Measurements from ENCODE around the gene SH3D21. TPM values are rescaled to one million over a fixed set of nuclear protein-coding genes. Genes with fewer than 3 reads are reported as not detected.

Gene SH3D21
- total and polyA plus RNA-seq, 2 of the 8 experiments (the other 6 are each of a cell fraction or from before 2014, with no cell fraction given) = 3.4 to 8.6 TPM

- no peak overlapping the region for H2AK5ac ChIP-seq (ENCODE audit: low read depth, low read length)
- POLR2A ChIA-PET (ENCODE audit: partially characterized antibody) = interaction anchor here (0.8 to 4.3 kb wide), 3 partner anchors 12 to 16 kb away, joined by 3 to 23 read pairs (median 19); partner anchors contain the start of gene EVA1B
- no peak overlapping the region for H4K8ac ChIP-seq (ENCODE audit: extremely low read depth, insufficient read depth, low read length)
- no peak overlapping the region; the same call in 1 of the 2 replicates for H2BK12ac ChIP-seq (ENCODE audit: low read depth, low read length)
- H3K27me3 ChIP-seq (replicated peaks in 1 of 4; ENCODE audit: control insufficient read depth in 3 of 4, extremely low read depth in 1 of 4, insufficient read depth in 3 of 4, low read length in 3 of 4) = no peaks in the 10 kb centered on the region; a peak in 3 of 7 replicates
- H3K56ac ChIP-seq (replicated peaks; ENCODE audit: insufficient read length, low read depth, low read length) = no peak overlapping the region
- no peak overlapping the region; the same call in 1 of the 2 replicates for H2BK5ac ChIP-seq (ENCODE audit: low read depth, low read length)
- H3K18ac ChIP-seq (ENCODE audit: extremely low read depth, low read length) = no peak overlapping the region
- no peaks in the 10 kb centered on the region; a peak in 1 of 7 replicates for H3K4me1 ChIP-seq (replicated peaks in 1 of 4; ENCODE audit: control insufficient read depth in 3 of 4, insufficient read depth in 4 of 4, low read length in 3 of 4)
- H2AFZ ChIP-seq (ENCODE audit: low read length) = no peak overlapping the region
- no peaks in the 10 kb centered on the region for H3K79me1 ChIP-seq (ENCODE audit: low read depth, low read length)
- H2BK20ac ChIP-seq (ENCODE audit: low read length) = no peak overlapping the region
- no peak overlapping the region for H2BK15ac ChIP-seq (ENCODE audit: low read length)
- peaks cover 0 to 3% (median 1%) of the 10 kb centered on the region in 4 experiments; a peak in 2 of 8 replicates for H3K36me3 ChIP-seq (ENCODE audit: control insufficient read depth in 2 of 4, insufficient read depth in 4 of 4, low read length in 3 of 4)
- no peak overlapping the region for H4K91ac ChIP-seq (replicated peaks; ENCODE audit: insufficient read length, low read length)
- CTCF ChIA-PET (ENCODE audit: partially characterized antibody) = interaction anchor here (10.0 kb wide), 1 partner anchor 17 kb away, joined by 150 read pairs; no protein-coding TSS in a partner anchor
- FAIRE-seq (no peak), DNase-seq (ENCODE audit: low read depth in 1 of 2, low spot score in 2 of 2) (no peak)
- no peak overlapping the region for H3K14ac ChIP-seq (ENCODE audit: insufficient read length)
- no peak overlapping the region for H3K4ac ChIP-seq (replicated peaks; ENCODE audit: insufficient read length, low read depth, low read length)
- H4K5ac ChIP-seq (ENCODE audit: insufficient read length, low read depth, low read length) = no peak overlapping the region
- no peaks in the 10 kb centered on the region for H3K23me2 ChIP-seq (ENCODE audit: low read depth, low read length)
- no peak overlapping the region for H3K23ac ChIP-seq (ENCODE audit: insufficient read length)
- H2BK120ac ChIP-seq (replicated peaks; ENCODE audit: low read depth, low read length) = no peak overlapping the region
- no peaks in the 10 kb centered on the region for H3K9me3 ChIP-seq (ENCODE audit: insufficient read depth in 2 of 2, low read depth in 1 of 2, low read length in 1 of 2)
- peaks cover 0 to 3% of the 10 kb centered on the region in 2 experiments for H4K20me1 ChIP-seq (replicated peaks in 1 of 2; ENCODE audit: control insufficient read depth in 1 of 2, insufficient read depth in 2 of 2, low read length in 2 of 2)
- H3K27ac ChIP-seq (ENCODE audit: low read depth, low read length) = no peak overlapping the region
- no peak overlapping the region for H3K9ac ChIP-seq (replicated peaks in 1 of 4; ENCODE audit: extremely low read depth in 1 of 4, low read depth in 3 of 4, low read length in 3 of 4)
- TF ChIP-seq ASH2L (IDR thresholded peaks at IDR 0.05; ENCODE audit: low read length) = no peak
- no peak for TF ChIP-seq RXRA (IDR thresholded peaks at IDR 0.05; ENCODE audit: insufficient read depth, low read depth, low read length)
- TF ChIP-seq KDM4A (IDR thresholded peaks at IDR 0.05; ENCODE audit: low read depth, low read length, severe bottlenecking) = no peak
- TF ChIP-seq RBBP5 (IDR thresholded peaks at IDR 0.05; ENCODE audit: borderline replicate concordance, low read depth, low read length) = no peak
- TF ChIP-seq, protein P1, sequence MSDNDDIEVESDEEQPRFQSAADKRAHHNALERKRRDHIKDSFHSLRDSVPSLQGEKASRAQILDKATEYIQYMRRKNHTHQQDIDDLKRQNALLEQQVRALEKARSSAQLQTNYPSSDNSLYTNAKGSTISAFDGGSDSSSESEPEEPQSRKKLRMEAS (IDR thresholded peaks at IDR 0.05) = no peak
- no peak for TF ChIP-seq JUN (IDR thresholded peaks at IDR 0.05; ENCODE audit: low read depth, low read length)
- TF ChIP-seq, protein P2, sequence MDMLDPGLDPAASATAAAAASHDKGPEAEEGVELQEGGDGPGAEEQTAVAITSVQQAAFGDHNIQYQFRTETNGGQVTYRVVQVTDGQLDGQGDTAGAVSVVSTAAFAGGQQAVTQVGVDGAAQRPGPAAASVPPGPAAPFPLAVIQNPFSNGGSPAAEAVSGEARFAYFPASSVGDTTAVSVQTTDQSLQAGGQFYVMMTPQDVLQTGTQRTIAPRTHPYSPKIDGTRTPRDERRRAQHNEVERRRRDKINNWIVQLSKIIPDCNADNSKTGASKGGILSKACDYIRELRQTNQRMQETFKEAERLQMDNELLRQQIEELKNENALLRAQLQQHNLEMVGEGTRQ (IDR thresholded peaks at IDR 0.05; ENCODE audit: low read length) = no peak
- no peak for TF ChIP-seq TBP (IDR thresholded peaks at IDR 0.05; ENCODE audit: low read depth, low read length)
- TF ChIP-seq SAP30 (IDR thresholded peaks at IDR 0.05; ENCODE audit: insufficient read depth, insufficient replicate concordance, low read length) = no peak
- no peaks in the 10 kb centered on the region for H3K79me2 ChIP-seq (ENCODE audit: control insufficient read depth in 1 of 2, insufficient read depth in 2 of 2, low read length in 2 of 2)
- 92% methylated on average over 6 of the region's 6 CpGs; no CpG with 5 or more reads in 1 of the 2 experiments for WGBS, 2 experiments (ENCODE audit: extremely low coverage in 1 of 2, insufficient coverage in 1 of 2, insufficient read length in 1 of 2, insufficient replicate concordance in 2 of 2, low coverage in 1 of 2, low lambda C conversion rate in 2 of 2, missing lambda C conversion rate in 1 of 2)
- no peak overlapping the region for H3K4me3 ChIP-seq (ENCODE audit: extremely low read depth in 1 of 4, insufficient read depth in 2 of 4, low read depth in 3 of 4, low read length in 4 of 4)
- H3K4me2 ChIP-seq (ENCODE audit: insufficient read depth in 1 of 2, low read depth in 2 of 2, low read length in 2 of 2) = no peak overlapping the region
Observed at GRCh38 chr1:36337830-36338229, 31.7 kb downstream of the SH3D21 start.
